Spleen (tissue), 7 donors: ENCODE results near the gene SPTBN5.

Experiments
- POLR2A ChIP-seq, 3 donors: fragments of 450-650 bp; IDR thresholded peaks; one replicate each; pipeline ENCODE4 v1.5.1; 2017; ENCODE audit warnings: antibody characterized with exemption in 3 of 3, mild to moderate bottlenecking in 1 of 3
- TF ChIP-seq, protein P1 (sequence below), 11 experiments: fragments of 200-600 bp in 7 of 11; fragments of 450-650 bp in 4 of 11; sonication (generic) in 4 of 11; IDR thresholded peaks in 8 of 11; conservative IDR thresholded peaks in 3 of 11; 1 replicate in 7 of 11; 2 replicates in 4 of 11; pipeline versions ENCODE4 v1.4.0 to v1.8.0; 2016 to 2021; ENCODE audit warnings: antibody characterized with exemption in 11 of 11, inconsistent platforms in 4 of 11, mild to moderate bottlenecking in 1 of 11
- donor health status: DM: no; HTN: no; CAD: no; lungs with moderate emphysema.
- donor health status: DM: no; HTN: no; CAD: no.
- donor health status: DM: no; HTN: no; CAD: no.

DNA sequence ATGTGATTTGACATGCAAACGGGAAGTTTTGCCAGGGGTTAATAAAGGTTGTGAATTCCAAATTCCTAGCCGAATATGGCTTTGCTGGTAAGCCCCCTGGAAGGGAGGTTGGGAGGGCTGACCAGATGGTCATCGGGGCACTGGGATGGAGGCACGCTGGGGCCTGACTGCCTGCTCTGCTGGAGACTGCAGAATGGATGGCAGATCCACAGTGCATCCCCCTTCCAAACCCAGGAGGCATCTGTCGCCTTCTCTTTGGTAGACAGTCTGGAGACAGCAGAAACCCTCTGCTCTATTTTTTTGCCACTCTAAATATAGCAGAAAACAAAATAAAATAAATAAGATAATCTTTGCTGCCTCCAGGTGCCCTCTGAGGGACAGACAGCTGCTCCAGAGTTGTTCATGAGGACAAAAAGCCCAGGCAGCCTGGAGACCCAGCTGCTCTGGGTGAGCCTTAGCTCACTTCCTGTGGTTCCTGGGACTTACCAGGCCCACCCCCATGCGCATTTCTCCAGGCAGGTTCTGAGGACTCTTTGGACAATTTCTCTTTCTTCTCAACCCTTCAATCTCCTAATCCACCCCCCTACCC lies 6.1 kb upstream of the SPTBN5 start:
- no peak for TF ChIP-seq POLR2A (IDR thresholded peaks at IDR 0.05)
- TF ChIP-seq, protein P1, sequence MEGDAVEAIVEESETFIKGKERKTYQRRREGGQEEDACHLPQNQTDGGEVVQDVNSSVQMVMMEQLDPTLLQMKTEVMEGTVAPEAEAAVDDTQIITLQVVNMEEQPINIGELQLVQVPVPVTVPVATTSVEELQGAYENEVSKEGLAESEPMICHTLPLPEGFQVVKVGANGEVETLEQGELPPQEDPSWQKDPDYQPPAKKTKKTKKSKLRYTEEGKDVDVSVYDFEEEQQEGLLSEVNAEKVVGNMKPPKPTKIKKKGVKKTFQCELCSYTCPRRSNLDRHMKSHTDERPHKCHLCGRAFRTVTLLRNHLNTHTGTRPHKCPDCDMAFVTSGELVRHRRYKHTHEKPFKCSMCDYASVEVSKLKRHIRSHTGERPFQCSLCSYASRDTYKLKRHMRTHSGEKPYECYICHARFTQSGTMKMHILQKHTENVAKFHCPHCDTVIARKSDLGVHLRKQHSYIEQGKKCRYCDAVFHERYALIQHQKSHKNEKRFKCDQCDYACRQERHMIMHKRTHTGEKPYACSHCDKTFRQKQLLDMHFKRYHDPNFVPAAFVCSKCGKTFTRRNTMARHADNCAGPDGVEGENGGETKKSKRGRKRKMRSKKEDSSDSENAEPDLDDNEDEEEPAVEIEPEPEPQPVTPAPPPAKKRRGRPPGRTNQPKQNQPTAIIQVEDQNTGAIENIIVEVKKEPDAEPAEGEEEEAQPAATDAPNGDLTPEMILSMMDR (IDR thresholded peaks at IDR 0.05 in 8 of 11, conservative IDR thresholded peaks at IDR 0.05 in 3 of 11) = no peak
